Measurements from ENCODE around the gene CYP26B1.

CYP26B1 gene

DNA sequence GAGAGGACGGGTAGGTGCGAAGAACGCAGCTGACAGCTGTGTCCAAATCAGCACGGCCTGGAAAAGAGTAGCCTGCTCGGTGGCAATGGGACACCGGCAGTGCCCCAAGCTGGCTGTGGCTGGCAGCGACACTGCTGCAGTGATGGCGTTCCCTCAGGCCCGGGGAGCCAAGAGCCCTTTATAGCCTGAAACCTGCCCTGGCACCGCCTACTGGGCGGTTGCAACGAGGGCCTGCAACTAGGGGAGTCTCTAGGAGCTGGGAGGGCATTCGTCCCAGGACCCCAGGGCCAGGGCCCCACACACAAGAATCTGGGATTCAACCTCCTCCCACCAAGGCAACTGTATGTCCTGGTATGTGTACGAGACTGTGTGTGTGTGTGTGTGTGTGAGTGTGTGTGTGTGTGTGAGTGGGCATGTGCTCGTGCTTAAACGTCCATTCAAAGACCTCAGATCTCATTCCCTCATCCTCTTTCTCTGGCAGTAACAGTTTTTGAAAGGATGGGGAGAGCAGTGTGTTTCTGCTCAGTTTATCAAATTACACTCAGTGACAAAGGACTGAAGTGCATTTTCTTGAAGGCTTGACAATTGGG is 6.8 kb upstream of the CYP26B1 start:
- no peak for DNase-seq

GRCh38 chr2:72153924-72154323 is 6.3 kb upstream of the CYP26B1 start:
- DNase-seq, result no peak

DNA sequence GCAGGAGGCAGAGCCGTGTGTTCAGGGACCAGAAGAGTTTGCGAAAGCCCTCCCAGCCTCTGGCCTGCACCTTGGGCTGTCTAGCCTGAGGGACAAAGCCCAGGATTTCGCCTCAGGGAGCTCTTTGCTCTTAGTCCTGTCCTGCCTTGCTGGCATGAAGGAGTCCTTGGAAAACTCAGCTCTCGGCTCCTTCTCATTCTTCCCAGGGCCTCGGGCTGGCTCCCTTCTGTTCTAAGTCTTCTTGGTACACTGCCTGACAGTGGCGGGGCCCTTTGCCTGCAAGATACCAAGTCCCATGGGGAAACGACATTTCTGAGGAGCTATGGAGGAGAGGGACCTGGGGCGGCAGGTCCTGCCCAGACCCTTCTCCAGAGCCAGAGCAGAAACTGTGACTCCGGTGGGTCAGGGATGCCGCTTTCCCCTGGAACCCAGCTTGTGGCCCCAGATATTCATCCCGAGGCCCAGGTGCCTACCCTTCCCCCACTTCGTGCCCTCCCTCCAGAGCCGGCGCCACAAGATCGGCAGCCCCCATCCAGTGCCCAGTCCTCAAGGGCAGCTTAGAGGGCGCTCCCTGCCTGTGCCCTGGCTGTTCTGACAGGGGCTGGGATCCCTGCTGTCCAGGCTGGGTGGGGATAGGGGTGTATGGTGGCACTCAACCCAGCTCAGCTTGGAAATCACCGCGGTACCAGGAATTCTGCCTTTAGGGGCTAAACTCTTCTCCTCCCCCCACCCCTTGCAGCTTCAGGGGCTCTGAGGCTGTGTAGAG is 5.5 kb upstream of the CYP26B1 start:
- DNase-seq, result no peak

- no peak for DNase-seq
Observed at GRCh38 chr2:72150861-72151356, 3.2 kb upstream of the CYP26B1 start.

GRCh38 chr2:72150157-72150860 is 2.6 kb upstream of the CYP26B1 start:
- DNase-seq, result peak; percentile 73

DNA sequence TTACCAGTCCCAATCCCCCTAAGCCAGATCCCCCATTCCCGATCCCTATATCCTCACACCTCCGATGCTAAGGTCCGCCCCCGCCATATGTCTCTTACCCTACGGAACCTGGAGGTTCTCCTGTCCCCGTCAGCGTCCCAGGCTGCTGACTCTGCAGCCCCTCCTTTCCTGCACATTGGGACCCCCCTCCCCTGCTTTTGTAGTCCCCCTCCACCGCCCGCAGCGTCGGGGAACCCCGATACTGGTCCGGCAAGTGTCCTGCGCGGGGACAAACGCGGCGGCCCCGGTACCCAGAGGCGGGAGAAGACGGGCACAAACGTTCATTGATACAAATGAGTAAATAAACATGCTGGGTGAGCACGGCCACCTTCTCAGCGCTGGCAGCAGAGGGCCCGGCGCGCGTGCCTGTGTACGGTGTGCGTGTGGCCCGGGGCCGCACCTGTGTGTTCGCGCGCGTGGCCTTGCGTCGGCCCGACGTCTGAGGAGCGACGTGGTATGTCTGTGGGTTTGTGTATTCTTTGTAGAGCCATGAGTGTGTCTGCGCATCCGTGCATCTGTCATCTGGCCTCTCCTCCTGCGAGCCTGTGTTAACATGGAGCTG is 2.0 kb upstream of the CYP26B1 start:
- peak; percentile 4 for DNase-seq

- DNase-seq, result no peak
Observed at GRCh38 chr2:72148837-72149555, 1.3 kb upstream of the CYP26B1 start.

DNA sequence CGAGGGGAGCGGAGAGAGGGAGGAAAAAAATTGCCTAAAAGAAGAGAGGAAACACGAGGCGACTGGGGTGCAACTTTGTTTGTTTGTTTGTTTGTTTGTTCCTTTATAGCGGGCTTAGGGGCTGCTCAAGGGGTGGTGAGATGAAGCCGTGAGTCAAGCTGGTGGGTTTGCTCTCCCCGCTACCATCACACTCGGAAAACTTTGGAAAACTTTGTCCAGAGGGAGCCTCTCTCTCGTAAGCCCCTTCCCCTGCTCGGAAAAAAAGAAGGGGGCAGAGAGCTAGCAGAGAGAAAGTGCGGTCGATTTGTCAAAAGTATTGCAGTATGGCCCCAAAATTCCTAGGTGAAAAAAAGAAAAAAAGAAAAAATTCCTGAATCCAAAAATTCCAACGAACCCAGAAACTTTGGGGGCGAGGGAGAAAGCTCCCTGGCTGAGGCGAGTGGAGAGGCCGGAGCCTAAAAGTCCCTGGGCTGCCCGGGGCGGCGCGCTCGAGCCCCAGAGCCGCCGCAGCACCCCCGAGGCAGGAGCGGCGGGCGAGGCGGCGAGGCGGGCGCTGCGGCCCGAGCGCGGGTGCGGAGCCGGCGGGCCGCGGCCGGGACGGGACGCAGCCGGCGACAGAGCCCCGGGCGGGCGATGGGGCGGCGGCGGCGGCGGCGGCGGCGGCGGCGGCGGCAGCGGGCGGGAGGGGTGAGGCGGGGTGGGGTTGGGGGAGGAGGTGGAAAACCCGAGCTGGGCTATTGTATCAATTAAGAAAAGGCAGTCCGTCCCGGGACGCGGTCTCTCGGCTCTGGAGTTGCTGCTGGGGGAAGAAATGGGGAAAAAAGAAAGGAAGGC is 558 bp upstream of the CYP26B1 start:
- DNase-seq, result no peak

DNA sequence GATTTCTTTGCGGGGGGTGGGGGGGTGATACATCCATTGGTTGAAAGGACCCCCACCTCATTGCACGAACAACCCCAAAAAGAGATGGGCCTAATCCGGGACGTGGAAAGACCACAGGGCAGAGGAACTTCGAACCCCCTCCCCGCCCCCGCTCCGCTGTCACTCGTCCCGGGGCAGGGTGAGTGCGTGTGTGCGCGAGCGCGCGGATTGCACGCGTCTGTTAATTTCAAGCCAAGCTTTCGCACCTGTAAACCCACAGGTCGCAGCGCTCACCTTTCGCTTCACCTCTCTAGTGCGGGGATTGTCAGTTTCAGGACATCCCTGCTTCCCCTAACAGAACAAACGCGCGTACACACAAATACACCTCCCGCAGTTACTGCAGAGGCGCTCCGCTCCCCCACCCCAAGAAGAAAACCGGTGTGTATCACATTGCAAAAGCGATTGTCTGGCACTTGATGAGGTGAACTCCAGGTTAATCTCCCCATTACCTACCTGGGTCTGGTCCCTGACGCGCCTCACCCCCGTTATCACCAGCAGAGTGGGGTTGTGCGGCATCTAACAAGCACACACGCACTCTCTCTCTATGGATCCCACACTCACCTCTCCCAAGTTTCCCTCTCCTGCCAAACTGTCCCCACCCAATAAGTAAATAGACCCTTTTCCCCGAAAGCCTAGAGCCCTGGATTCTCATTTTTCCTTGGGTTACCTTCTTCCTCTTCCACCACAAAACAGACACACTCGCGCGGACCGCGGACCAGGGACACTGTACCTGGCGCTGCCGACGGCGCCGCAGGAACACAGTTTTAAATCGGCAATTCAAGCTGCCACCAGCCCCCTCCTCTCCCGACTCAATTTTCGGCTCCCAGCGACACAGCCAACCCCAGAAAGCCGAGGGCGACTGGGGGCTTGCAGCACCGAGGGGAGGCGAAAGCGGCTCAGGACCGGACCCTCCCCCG is 1.0 kb downstream of the CYP26B1 start:
- DNase-seq, result peak; percentile 1

DNA sequence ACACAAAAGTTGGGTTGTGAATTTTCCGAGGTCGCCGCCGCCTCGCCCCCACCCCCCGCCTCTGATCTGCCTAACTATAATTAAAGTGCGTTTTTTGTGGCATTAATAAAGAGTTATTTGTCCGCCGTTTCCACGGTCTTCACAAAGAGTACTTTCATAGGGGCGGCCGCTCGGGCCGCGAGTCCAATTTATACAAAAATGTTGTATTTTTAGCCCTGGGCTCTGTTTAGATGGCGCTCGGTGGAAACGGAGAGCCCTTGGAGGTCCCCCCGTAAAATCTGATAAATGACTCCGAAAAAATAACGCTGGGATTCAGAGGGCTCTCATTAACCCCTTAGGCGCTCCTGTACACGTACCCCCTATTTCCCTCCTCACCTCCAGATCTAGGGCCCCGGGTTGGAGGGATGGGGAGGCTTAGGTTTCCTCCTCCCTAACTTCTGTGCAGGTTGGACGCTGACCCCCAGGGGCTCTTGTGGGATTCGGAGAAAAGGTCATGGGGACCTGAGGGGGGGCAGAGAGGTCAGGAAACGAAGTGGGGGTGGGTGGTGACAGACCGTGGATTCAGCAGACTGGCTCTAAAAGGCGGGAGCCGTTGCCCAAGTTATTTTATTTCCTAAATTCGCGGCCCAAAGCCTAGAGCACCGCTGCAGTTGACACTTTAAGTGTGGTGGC is 1.9 kb downstream of the CYP26B1 start:
- DNase-seq, result no peak

GRCh38 chr2:72145289-72145657 is 2.4 kb downstream of the CYP26B1 start:
- DNase-seq, result no peak

DNA sequence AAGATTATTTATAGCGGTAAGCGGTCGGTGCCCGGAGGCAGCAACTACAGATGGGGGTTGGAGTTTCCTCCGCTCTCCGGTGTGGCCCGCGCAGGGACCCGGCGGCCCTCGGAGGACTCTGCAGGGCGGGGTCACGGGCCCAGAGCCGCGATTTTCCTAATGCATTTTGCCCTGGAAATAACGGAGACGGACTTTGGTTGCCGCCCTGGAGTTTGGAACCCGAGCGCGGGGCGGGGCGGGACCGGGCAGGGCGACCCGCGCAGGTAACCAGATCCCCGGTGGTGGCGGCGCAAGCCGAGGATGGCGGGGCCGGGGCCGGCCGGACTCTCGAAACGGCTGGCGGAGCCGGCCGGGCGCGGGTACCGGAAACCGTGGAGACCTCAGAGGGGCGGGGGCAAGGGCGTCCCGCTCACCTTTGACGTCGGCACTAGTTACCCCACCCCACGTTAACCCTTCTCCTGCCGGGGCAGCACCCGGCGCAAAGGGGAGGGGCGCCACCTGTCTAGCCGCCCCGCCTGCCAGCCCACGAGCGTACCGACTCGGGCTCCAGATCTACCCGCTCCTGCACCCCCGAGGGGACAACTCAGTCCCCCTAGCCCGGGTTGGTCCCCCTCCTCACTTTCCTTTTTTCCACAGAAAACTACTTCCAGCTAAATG is 2.9 kb downstream of the CYP26B1 start:
- no peak for DNase-seq

GRCh38 chr2:72144274-72144631 is 3.4 kb downstream of the CYP26B1 start:
- DNase-seq, result no peak

DNA sequence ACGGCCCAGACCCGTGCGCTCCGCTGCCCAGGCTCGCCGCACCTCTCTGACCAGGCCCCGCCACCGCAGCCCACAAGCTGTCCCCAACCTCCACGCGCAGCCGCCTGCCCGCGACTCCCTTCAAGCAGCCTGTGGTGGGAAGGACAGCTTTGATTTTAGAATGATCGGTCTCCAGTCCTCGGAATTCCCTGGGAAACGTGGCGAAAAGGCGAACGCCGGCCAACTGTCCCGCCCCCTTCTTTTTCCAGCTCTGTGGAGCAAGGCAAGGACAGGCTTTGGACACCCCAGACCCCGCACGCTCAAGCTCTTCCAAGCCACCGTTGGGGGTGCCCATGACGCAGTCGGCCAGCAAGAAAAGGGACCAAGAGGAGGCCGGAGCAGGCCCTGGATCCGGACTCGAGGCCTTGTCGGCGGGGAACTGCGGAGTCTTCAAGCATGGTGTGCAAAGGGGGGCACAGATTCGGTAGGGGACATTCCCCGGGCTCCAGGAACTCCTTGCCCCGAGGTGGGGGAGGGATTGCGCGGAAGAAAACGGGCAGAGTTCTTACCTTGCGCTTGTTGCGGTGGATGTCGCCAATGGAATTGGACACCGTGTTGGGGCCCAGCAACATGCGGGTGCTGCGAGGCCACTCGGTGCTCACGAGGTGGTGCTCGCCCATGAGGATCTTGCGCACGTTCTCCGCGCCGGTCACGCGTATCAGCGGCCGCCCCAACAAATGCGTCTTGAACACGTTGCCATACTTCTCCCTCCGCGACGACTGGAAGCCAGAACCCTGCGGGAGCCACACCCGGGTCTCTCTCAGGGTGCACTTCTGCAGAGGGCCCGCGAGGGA is 4.0 kb downstream of the CYP26B1 start:
- DNase-seq, result no peak

- no peak for DNase-seq
Observed at GRCh38 chr2:72142570-72143440, 4.9 kb downstream of the CYP26B1 start.

DNA sequence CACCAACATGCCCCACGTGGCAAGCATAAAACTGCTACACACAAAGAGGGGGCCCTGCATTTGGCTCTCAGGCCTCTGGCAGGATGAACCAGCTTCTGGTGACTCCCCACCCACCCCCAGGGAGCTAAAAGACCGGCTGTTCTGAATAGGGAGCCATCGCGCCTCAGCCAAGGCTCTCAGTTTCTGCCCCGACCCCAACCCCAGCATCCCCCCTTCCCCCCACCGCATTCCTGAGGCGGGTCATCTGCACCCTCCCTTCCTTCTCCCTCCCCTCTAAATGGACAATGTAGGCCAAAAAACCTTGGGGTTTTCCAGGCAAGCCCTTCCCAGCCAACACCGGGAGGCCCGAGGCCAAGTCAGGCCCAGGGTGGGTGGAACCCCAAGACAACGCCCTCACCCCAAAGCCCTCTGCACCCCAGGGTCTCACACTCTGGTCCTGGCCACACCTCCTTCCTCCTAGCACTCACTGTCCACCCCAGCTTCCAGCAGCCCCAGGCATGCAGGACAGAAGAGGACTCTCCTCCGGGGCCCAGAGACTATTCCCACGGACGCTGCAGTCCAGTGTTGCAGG is 5.7 kb downstream of the CYP26B1 start:
- no peak for DNase-seq

DNA sequence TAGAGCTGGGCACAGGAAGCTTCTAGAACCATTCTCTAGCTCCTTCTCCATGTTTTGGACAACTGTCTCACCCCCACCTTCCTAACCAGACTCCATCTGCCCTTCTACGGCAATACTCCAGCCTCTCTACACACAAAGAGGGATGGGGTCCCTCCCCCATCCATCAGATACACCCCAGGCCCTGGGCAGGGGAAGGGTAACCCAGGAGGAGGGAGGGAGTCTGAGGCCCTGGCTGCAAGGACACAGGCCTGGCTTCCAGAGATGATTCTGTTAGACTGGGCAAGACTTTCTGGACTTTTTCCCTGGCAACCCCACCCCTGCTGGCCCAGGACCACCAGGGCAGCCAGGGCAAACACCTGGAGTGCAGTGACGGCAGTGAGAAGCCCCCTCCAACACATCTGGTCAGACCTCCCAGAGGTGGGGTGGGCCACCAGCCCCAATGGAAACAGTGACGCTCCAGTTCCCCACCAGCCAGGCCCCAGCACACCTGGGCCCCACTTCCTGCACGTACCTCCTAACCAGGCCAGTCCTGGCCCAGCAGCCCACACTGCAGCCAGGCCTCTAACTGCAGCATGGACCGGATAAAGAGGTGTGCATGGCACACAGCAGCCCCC is 6.5 kb downstream of the CYP26B1 start:
- no peak for DNase-seq

Data from stimulated activated CD4-positive, alpha-beta T cell treated with anti-CD3 and anti-CD28 coated beads, Interleukin-4, amount 100 ng/mL, for 24 hours (primary cell).